Activated gamma-delta T cell (primary cell): ENCODE measurements around the gene TMX3.
A peak's percentile ranks its signal among the peaks of the same experiment; 100 is the strongest.

ENCODE experiments used
- DNase-seq: peaks from one replicate; lab custom pipeline; 2025; lab: John Stamatoyannopoulos, UW

TMX3 gene

GRCh38 chr18:68707646-68708045 is 7.3 kb downstream of the TMX3 start:
- no peak for DNase-seq

DNA sequence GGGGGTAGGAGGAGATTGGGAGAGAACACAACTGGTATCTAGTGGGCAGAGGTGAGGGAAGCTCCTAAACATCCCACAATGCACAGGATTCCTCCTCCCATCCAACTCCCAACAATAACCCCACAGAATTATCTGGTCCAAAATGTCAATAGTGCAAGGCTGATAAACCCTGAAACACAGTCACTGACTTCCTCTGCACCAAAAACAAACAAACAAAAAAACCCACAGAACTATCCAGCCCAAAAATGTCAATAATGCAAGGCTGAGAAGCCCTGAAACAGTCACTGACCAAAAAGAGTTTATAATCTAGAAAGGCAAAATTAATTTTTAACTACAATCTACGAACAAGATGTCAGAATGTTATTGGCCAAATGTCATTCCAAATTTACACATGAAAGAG is 9.8 kb downstream of the TMX3 start:
- DNase-seq: no peak

DNA sequence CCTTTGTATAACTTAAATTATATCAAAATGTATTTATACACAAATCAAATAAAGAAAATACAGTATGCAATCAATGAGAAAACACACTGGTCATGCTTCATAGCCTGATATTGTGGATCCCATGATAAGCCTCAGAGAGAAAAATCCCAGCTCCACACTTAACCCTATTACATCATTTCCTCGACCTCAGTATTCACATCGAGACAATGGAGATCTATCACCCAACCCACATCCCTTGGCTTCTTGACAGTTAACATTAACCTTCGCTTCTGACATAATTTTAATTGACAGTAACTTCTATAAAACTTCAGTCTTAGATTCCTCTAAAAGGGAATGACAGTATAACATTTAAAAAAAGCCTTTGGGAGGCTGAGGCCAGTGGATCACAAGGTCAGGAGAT is 11.6 kb downstream of the TMX3 start:
- no peak for DNase-seq

GRCh38 chr18:68701353-68701752 is 13.6 kb downstream of the TMX3 start:
- DNase-seq: no peak

DNA sequence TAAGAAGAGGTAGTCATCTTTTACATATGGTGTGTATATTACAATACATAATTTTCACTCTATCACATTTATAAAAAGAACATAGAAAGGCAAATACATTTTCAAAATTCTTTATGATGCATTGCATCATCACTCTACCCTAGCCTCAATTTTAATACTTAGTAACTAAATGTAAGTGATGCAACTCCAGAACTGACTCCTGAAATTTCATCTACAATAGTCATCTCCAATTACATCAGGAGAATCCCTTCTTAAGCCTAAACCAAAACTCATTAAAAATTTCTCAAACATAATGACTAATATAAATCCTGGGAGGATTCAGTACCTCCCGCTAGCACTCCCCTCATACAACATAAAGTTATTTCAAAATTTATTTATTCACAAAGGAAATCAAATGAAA is 15.9 kb downstream of the TMX3 start:
- DNase-seq: no peak

DNA sequence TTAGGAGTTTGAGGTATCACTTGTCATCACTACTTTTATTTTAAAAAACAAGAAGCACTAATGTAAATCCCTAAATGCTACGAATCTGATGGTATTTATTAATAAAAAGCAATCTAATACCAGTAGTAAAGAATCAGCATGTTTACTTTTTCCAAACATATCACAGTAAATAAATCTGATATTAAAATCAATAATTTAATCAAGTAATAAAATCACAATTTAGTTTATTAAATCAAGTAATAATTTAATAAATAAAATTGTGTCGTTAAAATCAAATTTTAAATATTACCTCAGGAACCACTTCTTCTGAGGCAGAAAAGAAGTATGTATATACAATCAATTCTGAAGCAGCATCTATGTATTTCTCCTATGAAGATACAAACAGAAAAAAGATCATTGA is 18.0 kb downstream of the TMX3 start:
- no peak for DNase-seq

DNA sequence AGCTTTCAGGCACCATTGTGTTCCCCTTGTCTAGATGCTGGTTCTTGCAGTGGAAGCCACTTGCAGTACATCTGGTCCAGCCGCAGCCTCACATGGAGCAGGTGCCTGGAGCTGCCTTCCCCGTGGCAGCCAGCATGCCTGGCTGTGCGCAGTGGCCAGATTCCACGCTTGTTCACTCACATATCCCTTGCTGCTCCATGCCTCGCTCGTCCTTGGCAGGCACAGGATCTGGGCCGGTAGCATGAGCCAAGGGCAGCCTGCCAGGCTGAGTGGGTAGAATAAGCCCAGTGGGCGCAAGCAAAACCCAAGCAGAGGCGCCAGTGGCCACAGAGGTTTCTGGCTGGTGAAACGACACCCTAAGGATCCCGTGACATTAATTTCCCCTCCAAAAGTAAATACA is 20.6 kb downstream of the TMX3 start:
- peak; percentile 2 for DNase-seq

DNA sequence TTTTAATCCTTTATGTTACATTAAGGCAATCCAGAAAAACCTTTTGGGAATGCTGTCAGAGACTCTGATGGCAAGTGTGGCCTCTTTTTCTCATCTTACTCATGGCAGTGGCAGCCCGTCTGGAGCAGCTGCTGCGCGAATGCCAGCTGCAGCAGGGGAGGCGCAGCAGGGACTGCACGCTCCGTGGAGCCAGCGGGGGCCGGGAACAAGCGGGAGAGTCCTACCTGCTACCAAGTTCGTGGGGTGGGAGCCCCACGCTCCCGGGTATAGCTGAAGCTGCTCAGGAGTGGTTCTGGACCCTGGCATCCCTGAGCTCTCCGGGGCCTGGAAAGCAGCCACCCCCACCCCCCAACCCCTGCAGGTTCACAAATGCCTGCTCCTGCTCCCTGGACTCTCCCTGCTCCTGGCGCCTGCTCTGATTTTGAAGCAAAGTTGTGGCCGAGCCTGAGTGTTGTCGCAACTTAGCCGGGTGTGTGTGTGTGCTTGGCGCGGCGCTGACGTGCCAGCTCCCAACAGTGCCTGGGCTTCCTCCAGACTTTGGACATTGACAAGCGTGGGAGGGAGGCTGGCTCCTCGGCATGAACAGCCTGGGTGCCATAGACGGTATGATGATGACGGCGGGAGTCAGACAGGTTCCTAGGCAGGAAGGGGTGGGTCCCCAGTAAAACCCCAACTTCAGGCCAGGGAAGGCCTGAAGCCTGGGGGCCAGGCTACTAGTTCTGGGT is 21.7 kb downstream of the TMX3 start:
- peak; percentile 3 for DNase-seq

DNA sequence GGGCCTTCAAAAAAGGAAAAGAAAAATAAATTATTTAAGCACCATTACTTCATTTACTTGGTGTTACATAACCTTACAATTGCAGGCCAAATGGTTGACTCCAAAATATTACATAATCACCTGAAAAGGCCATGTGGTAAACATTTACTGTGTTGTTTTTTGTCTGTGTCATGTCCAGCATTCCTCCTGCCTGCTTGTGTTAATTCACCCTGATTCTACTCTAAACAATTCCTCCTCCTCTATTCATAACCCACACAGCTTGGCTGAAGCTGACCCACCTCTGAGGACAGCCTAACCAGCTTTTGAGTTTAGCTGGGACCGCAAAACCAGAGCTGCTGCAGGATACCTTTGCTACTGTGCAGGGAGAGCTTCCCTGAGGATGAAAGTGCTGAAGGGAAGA is 35.4 kb downstream of the TMX3 start:
- no peak for DNase-seq

GRCh38 chr18:68676913-68677312 is 38.0 kb downstream of the TMX3 start:
- no peak for DNase-seq

DNA sequence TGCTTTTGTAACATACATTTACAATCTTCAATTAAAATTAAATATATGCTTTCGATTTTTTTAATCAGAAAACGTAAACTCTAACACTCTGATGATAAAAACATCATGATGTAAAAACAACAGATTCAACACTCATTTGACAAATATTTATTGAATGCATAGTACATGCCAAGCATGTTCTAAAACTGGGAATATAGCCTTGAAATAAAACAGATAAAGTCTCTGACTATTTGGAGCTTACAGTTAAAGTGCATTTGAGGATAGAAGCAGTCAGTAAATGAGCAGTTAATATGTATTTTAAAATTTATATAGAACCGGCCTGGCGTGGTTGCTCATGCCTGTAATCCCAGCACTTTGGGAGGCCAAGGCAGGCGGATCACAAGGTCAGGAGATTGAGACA is 47.8 kb downstream of the TMX3 start:
- DNase-seq: no peak

DNA sequence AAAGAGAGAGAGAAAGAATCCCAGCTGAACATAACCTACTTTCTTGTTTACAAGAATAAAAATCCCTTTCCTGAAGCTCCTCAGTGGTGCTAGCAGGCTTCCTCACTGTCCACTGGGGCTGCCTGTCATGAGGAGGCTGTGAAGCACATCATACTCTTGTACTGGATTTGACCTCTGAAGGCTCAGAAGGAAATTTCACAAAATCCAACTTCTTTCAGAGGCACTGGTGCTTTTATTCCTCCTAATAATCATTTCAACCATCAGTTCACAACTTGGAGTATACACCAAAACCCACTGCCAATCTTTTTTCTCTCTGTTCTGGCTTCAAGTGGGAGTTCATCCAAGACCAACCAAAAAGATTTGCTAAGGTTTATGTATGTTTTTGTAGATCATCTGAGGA is 48.5 kb downstream of the TMX3 start:
- DNase-seq: no peak

- no peak for DNase-seq
These were observed 49.3 kb downstream of the TMX3 start for GRCh38 chr18:68665628-68666027.

GRCh38 chr18:68662754-68663153 is 52.2 kb downstream of the TMX3 start:
- no peak for DNase-seq

DNA sequence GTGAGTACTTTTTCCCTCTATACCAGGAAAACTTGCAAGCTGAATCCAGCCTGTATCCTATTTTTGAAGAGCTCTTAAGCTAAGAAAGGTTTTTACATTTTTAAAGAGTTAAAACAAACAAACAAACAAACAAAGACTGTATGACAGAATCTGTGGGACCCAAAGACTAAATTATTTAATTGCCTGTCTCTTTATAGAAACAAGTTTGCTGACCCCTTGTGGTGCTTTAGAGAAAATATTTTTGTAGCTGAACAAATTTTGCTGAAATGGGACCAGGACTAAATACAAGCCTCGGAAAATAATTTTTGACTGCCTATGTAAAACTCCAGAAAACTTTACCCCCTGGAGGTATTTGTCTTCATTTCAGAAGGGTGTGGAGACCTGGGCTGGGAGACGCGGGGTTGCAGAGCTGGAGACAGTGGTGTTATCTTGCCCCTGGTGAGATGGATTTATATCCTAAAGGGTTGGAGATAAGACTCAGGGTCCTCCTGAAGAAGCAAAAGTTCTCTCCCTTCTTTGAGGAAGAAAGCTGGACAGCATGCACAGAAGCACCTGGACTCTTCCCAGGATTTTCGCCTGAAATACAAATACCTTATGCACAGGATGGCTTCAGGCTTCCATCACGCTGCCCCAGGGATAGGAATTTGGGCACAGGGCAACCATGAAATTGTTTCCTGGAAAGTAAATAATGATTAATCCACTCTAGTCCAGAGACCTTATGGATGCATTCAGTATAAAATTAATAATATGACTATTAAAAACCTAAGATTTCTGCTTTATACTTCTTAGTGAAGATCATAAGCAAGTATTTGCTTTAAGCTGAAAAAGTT is 54.3 kb downstream of the TMX3 start:
- no peak for DNase-seq

GRCh38 chr18:68648191-68648590 is 66.7 kb downstream of the TMX3 start:
- DNase-seq: no peak

- DNase-seq: no peak
These were observed 72.9 kb downstream of the TMX3 start for GRCh38 chr18:68642003-68642402.

DNA sequence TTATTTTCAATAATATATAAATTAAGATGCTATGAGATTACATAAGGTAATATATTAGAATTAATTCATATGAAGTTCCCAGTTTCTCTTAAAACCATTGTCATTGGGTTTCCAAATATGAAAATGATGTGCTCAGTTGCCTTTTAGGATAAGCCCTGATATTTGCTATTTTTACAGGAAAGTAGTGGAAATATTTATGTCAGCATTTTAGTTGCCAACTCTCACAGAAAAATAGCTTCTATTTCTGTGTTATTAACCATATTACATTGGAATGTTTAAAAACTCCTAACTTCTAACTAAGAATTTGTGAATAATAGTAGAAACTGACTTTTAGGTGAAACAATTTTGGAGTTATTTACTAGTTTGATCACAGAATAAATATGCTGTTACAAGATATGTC is 74.0 kb downstream of the TMX3 start:
- DNase-seq: no peak

DNA sequence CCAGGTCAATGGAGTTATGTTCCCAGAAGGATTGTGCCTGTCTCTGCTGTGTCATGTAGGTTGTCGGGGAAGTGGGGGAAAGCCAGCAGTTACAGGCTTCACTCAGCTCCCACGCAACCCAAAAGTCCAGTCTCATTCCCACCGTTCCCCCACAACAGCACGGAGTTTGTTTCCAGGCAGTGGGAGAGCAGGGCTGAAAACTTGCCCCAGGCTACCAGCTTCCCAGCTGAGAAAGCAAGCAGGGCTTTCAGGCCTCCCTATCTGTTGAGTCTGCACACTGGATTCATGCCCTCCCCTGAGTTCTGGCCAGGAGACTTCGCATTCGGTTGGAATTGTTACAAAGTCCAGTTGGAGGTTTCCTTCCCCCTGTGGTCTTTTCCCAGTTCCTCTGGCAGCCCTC is 76.3 kb downstream of the TMX3 start:
- no peak for DNase-seq

- DNase-seq: no peak
These were observed 87.1 kb downstream of the TMX3 start for GRCh38 chr18:68627812-68628211.
